Upper lobe of left lung (tissue), 4 donors: ENCODE data around the gene SUFU.
A peak's percentile ranks its signal among the peaks of the same experiment; 100 is the strongest.

ENCODE experiments used
- CTCF ChIP-seq, 6 experiments: fragments of 450-650 bp in 4 of 6; fragments of 200-600 bp in 2 of 6; sonication (generic) in 2 of 6; IDR thresholded peaks; one replicate each; pipeline ENCODE4 v1.5.1; 2016 to 2019; ENCODE audit warnings: antibody characterized with exemption in 6 of 6
- EP300 ChIP-seq, 4 donors: sonication (generic); formaldehyde crosslinking; IDR thresholded peaks; one replicate each; pipeline ENCODE4 v1.5.1; 2017; ENCODE audit warnings: antibody characterized with exemption in 4 of 4, control low read depth in 2 of 4
- POLR2A ChIP-seq, 4 donors: fragments of 450-650 bp; IDR thresholded peaks; one replicate each; pipeline ENCODE4 v1.5.1; 2016 to 2017; ENCODE audit warnings: antibody characterized with exemption in 4 of 4, mild to moderate bottlenecking in 2 of 4
- POLR2AphosphoS5 ChIP-seq, 2 donors: sonication (generic); formaldehyde crosslinking; IDR thresholded peaks; one replicate each; pipeline ENCODE4 v1.5.1; 2017; ENCODE audit warnings: antibody characterized with exemption in 2 of 2

GRCh38 chr10:102502337-102503151, 1.2 kb upstream of the SUFU start, which contains the start of gene ACTR1A:
- TF ChIP-seq CTCF (IDR thresholded peaks at IDR 0.05) (peak in 1 of 6 experiments; percentile 14), POLR2A (IDR thresholded peaks at IDR 0.05) (peak in 3 of 4 donors; percentile 75 to 88 (median 86)), EP300 (IDR thresholded peaks at IDR 0.05) (no peak), POLR2AphosphoS5 (IDR thresholded peaks at IDR 0.05) (peak; percentile 90 to 92)
